Measurements from ENCODE around the gene BCAS1.

DNA sequence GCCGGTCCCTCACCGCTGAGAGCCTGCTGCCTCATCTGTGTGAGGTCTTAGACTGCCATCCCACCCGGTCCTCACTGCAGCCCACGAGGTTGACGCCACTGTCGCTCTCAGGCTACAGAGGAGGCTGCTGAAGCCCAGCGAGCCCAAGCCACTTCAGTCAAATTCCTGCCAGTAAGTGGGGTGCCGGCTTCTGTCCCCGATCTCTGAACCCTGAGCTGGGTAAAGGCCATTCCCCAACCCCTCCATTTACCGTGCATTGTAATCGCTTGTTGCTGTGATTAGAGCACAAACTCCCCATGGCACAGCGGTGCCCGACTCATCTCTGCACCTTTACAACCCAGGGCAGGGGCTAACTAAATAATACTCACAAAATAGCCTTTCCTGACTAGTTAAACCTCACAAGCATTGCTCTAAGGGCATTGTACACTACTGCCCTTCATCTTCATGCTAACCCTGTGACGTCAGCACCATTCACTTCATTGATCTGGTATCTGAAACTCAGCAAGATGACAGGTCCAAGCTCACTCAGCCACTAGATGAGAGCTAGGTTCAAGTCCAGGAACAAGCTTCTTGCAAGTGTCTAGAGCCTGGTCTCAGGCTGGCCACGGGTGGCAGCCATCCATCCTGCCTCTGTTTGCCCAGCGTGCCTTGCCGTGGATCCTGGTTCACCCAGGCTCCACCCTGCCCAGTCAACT, 122.7 kb downstream of the BCAS1 start:
- TF ChIP-seq EZH2 (IDR thresholded peaks at IDR 0.05; ENCODE audit: borderline replicate concordance, low read depth, low read length, severe bottlenecking) = no peak
- TF ChIP-seq, protein P1, sequence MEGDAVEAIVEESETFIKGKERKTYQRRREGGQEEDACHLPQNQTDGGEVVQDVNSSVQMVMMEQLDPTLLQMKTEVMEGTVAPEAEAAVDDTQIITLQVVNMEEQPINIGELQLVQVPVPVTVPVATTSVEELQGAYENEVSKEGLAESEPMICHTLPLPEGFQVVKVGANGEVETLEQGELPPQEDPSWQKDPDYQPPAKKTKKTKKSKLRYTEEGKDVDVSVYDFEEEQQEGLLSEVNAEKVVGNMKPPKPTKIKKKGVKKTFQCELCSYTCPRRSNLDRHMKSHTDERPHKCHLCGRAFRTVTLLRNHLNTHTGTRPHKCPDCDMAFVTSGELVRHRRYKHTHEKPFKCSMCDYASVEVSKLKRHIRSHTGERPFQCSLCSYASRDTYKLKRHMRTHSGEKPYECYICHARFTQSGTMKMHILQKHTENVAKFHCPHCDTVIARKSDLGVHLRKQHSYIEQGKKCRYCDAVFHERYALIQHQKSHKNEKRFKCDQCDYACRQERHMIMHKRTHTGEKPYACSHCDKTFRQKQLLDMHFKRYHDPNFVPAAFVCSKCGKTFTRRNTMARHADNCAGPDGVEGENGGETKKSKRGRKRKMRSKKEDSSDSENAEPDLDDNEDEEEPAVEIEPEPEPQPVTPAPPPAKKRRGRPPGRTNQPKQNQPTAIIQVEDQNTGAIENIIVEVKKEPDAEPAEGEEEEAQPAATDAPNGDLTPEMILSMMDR (IDR thresholded peaks at IDR 0.05; ENCODE audit: borderline replicate concordance, extremely low read depth, low read length, poor library complexity, severe bottlenecking) = no peak

Measured in DND-41 (cell line).